Activated CD8-positive, alpha-beta memory T cell treated with anti-CD3 and anti-CD28 coated beads for 36 hours (primary cell): ENCODE data around the gene CAPN13. TPM values are rescaled to one million over a fixed set of nuclear protein-coding genes. Genes with fewer than 3 reads are reported as not detected.

Experiments
- CTCF ChIA-PET: fragments of 350-600 bp; sonication (Branson Sonifier 250); formaldehyde crosslinking; loops from one replicate; lab custom pipeline; 2021; ENCODE audit warnings: antibody characterized with exemption; lab: Charles Lee
- POLR2A ChIA-PET: fragments of 350-600 bp; sonication (Branson Sonifier 250); formaldehyde crosslinking; loops from one replicate; lab custom pipeline; 2021; ENCODE audit warnings: antibody characterized with exemption; lab: Charles Lee
- total RNA-seq, 2 experiments: library from RNA; stranded (reverse); gene quantifications; one replicate each; pipeline ENCODE4 v1.2.3, GENCODE V29; 2021

The CAPN13 gene
- not detected for total RNA-seq

- ChIA-PET POLR2A (no interaction called here), CTCF (no interaction called here)
These were observed at the start of gene CAPN13 for GRCh38 chr2:30807249-30807648. Gene CAPN13, minus strand, starts transcription at chr2:30807446. Its CDS starts 20,121 bp downstream, at chr2:30787325.

- ChIA-PET CTCF (no interaction called here), POLR2A (no interaction called here)
These were observed 40.6 kb upstream of the CAPN13 start for GRCh38 chr2:30847841-30848240.

GRCh38 chr2:30847329-30847728, 40.1 kb upstream of the CAPN13 start:
- POLR2A ChIA-PET, result no interaction called here

GRCh38 chr2:30828586-30828985, 21.3 kb upstream of the CAPN13 start:
- CTCF ChIA-PET, result no interaction called here
- POLR2A ChIA-PET, result no interaction called here

More at GRCh38 chr2:30847329-30847728, 40.1 kb upstream of the CAPN13 start:
- CTCF ChIA-PET, result no interaction called here

- ChIA-PET CTCF (no interaction called here), POLR2A (no interaction called here)
These were observed 19.7 kb upstream of the CAPN13 start for GRCh38 chr2:30826916-30827315.

GRCh38 chr2:30826481-30826880, 19.2 kb upstream of the CAPN13 start:
- CTCF ChIA-PET, result no interaction called here
- POLR2A ChIA-PET, result no interaction called here

GRCh38 chr2:30823452-30823851, 16.2 kb upstream of the CAPN13 start:
- POLR2A ChIA-PET, result no interaction called here
- CTCF ChIA-PET, result no interaction called here

- ChIA-PET POLR2A (no interaction called here), CTCF (no interaction called here)
These were observed 14.7 kb upstream of the CAPN13 start for GRCh38 chr2:30821960-30822359.

GRCh38 chr2:30820381-30821055, 13.3 kb upstream of the CAPN13 start:
- ChIA-PET CTCF (no interaction called here), POLR2A (no interaction called here)

GRCh38 chr2:30809938-30810337, 2.7 kb upstream of the CAPN13 start:
- ChIA-PET POLR2A (no interaction called here), CTCF (no interaction called here)

GRCh38 chr2:30808695-30809094, 1.4 kb upstream of the CAPN13 start:
- POLR2A ChIA-PET, result no interaction called here
- CTCF ChIA-PET, result no interaction called here

GRCh38 chr2:30803281-30803680, 4.0 kb downstream of the CAPN13 start:
- POLR2A ChIA-PET, result no interaction called here
- CTCF ChIA-PET, result no interaction called here

- ChIA-PET CTCF (interaction anchor here (0.7 kb wide), 1 partner anchor 1229 kb away, joined by 4 read pairs; no protein-coding TSS in a partner anchor), POLR2A (no interaction called here)
These were observed 4.6 kb downstream of the CAPN13 start for GRCh38 chr2:30802611-30803010.

- CTCF ChIA-PET, result no interaction called here
- POLR2A ChIA-PET, result no interaction called here
These were observed 5.3 kb downstream of the CAPN13 start for GRCh38 chr2:30801821-30802455.

- POLR2A ChIA-PET, result no interaction called here
- CTCF ChIA-PET, result no interaction called here
These were observed 7.1 kb downstream of the CAPN13 start for GRCh38 chr2:30800159-30800558.

- POLR2A ChIA-PET, result interaction anchor here (0.6 kb wide), 1 partner anchor 37 kb away, joined by 3 read pairs; no protein-coding TSS in a partner anchor
- CTCF ChIA-PET, result no interaction called here
These were observed 7.9 kb downstream of the CAPN13 start for GRCh38 chr2:30799366-30799765.

GRCh38 chr2:30798536-30798991, 8.7 kb downstream of the CAPN13 start:
- ChIA-PET POLR2A (interaction anchor here (0.6 kb wide), 1 partner anchor 38 kb away, joined by 3 read pairs; no protein-coding TSS in a partner anchor), CTCF (no interaction called here)

- ChIA-PET CTCF (no interaction called here), POLR2A (no interaction called here)
These were observed 9.7 kb downstream of the CAPN13 start for GRCh38 chr2:30797381-30798015.

GRCh38 chr2:30796699-30797098, 10.5 kb downstream of the CAPN13 start:
- CTCF ChIA-PET, result no interaction called here
- POLR2A ChIA-PET, result no interaction called here

- ChIA-PET POLR2A (no interaction called here), CTCF (no interaction called here)
These were observed 14.7 kb downstream of the CAPN13 start for GRCh38 chr2:30792521-30792920.
